ENCODE data around the gene UBE2N. TPM values are rescaled to one million over a fixed set of nuclear protein-coding genes. Genes with fewer than 3 reads are reported as not detected.

UBE2N gene
- total and polyA plus RNA-seq, 10 of the 15 experiments (the other 5 are each of a cell fraction or from before 2014, with no cell fraction given), result 243 to 945 (median 443) TPM

DNA sequence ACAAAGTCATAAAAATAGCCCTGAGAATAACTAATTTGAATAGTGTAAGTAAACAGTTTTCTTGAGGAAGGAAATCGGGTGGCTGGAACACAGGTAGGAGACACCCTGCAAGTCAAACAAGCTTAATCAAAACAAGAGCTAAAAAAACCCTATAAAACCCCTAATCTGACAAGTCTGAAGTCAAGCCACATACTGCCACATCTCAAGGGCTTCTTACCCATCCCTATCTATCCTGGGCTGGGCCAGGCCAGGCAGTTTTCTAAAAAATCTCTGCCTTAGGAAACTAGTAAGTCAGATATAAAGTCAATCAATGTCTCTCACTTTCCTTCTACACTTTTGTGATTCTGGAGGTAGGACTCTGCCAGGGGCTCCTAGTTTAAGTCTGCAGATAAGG lies 15.3 kb downstream of the UBE2N start (continued):
- TF ChIP-seq, protein P1, sequence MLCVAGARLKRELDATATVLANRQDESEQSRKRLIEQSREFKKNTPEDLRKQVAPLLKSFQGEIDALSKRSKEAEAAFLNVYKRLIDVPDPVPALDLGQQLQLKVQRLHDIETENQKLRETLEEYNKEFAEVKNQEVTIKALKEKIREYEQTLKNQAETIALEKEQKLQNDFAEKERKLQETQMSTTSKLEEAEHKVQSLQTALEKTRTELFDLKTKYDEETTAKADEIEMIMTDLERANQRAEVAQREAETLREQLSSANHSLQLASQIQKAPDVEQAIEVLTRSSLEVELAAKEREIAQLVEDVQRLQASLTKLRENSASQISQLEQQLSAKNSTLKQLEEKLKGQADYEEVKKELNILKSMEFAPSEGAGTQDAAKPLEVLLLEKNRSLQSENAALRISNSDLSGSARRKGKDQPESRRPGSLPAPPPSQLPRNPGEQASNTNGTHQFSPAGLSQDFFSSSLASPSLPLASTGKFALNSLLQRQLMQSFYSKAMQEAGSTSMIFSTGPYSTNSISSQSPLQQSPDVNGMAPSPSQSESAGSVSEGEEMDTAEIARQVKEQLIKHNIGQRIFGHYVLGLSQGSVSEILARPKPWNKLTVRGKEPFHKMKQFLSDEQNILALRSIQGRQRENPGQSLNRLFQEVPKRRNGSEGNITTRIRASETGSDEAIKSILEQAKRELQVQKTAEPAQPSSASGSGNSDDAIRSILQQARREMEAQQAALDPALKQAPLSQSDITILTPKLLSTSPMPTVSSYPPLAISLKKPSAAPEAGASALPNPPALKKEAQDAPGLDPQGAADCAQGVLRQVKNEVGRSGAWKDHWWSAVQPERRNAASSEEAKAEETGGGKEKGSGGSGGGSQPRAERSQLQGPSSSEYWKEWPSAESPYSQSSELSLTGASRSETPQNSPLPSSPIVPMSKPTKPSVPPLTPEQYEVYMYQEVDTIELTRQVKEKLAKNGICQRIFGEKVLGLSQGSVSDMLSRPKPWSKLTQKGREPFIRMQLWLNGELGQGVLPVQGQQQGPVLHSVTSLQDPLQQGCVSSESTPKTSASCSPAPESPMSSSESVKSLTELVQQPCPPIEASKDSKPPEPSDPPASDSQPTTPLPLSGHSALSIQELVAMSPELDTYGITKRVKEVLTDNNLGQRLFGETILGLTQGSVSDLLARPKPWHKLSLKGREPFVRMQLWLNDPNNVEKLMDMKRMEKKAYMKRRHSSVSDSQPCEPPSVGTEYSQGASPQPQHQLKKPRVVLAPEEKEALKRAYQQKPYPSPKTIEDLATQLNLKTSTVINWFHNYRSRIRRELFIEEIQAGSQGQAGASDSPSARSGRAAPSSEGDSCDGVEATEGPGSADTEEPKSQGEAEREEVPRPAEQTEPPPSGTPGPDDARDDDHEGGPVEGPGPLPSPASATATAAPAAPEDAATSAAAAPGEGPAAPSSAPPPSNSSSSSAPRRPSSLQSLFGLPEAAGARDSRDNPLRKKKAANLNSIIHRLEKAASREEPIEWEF (IDR thresholded peaks at IDR 0.05; ENCODE audit: insufficient replicate concordance, low read depth, low read length), result no peak
- no peak for TF ChIP-seq FOS (IDR thresholded peaks at IDR 0.05; ENCODE audit: borderline replicate concordance, extremely low read depth, insufficient read length)
- no peak for TF ChIP-seq TCF12 (IDR thresholded peaks at IDR 0.05; ENCODE audit: low read depth, low read length)
- no peak for TF ChIP-seq SUPT20H (IDR thresholded peaks at IDR 0.05; ENCODE audit: borderline replicate concordance, control insufficient read depth, low read depth, low read length)
- no peak for TF ChIP-seq SREBF2 (IDR thresholded peaks at IDR 0.05; ENCODE audit: low read length)
- no peak for TF ChIP-seq CHD1 (IDR thresholded peaks at IDR 0.05; ENCODE audit: low read depth, low read length)
- TF ChIP-seq YY1 (IDR thresholded peaks at IDR 0.05; ENCODE audit: low read depth, low read length), result no peak
- TF ChIP-seq JUNB (IDR thresholded peaks at IDR 0.05), result peak; percentile 27; the same call in 1 of the 2 replicates
- TF ChIP-seq RUNX3 (IDR thresholded peaks at IDR 0.05; ENCODE audit: low read length), result 0 out of 2 replicates have a peak, but pooled peaks have one; percentile 22
- no peak for TF ChIP-seq MYB (IDR thresholded peaks at IDR 0.05; ENCODE audit: borderline replicate concordance, low read depth, low read length)
- TF ChIP-seq RELA (IDR thresholded peaks at IDR 0.05; ENCODE audit: borderline replicate concordance, partially characterized antibody), result no peak
- no peak for TF ChIP-seq NFIC (IDR thresholded peaks at IDR 0.05; ENCODE audit: low read depth, low read length)
- TF ChIP-seq, protein P2, sequence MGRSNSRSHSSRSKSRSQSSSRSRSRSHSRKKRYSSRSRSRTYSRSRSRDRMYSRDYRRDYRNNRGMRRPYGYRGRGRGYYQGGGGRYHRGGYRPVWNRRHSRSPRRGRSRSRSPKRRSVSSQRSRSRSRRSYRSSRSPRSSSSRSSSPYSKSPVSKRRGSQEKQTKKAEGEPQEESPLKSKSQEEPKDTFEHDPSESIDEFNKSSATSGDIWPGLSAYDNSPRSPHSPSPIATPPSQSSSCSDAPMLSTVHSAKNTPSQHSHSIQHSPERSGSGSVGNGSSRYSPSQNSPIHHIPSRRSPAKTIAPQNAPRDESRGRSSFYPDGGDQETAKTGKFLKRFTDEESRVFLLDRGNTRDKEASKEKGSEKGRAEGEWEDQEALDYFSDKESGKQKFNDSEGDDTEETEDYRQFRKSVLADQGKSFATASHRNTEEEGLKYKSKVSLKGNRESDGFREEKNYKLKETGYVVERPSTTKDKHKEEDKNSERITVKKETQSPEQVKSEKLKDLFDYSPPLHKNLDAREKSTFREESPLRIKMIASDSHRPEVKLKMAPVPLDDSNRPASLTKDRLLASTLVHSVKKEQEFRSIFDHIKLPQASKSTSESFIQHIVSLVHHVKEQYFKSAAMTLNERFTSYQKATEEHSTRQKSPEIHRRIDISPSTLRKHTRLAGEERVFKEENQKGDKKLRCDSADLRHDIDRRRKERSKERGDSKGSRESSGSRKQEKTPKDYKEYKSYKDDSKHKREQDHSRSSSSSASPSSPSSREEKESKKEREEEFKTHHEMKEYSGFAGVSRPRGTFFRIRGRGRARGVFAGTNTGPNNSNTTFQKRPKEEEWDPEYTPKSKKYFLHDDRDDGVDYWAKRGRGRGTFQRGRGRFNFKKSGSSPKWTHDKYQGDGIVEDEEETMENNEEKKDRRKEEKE (IDR thresholded peaks at IDR 0.05), result no peak
